K562 (cell line): ENCODE results near the gene RFC2. TPM values are rescaled to one million over a fixed set of nuclear protein-coding genes. Genes with fewer than 3 reads are reported as not detected.

Experiments used
- FOXK2 ChIP-seq, 2 experiments: fragments of 450-650 bp; IDR thresholded peaks in 1 of 2; conservative IDR thresholded peaks in 1 of 2; 2 replicates each; pipeline ENCODE4 v1.6.1; 2016; ENCODE audit warnings: low read depth in 2 of 2, mild to moderate bottlenecking in 1 of 2
- NONO ChIP-seq, 2 experiments: fragments of 200-400 bp in 1 of 2; fragments of 450-650 bp in 1 of 2; formaldehyde crosslinking in 1 of 2; IDR thresholded peaks; 2 replicates each; pipeline ENCODE4 v1.6.1; 2017; ENCODE audit warnings: low read depth in 2 of 2, mild to moderate bottlenecking in 2 of 2, moderate library complexity in 2 of 2, low read length in 1 of 2
- SP1 ChIP-seq: sonication (generic); formaldehyde crosslinking; IDR thresholded peaks from 2 replicates; pipeline ENCODE4 v1.8.1; 2022; ENCODE audit warnings: mild to moderate bottlenecking, missing genetic modification reagents
- SRSF7 ChIP-seq: fragments of 200-400 bp; formaldehyde crosslinking; optimal IDR thresholded peaks from 2 replicates; pipeline ENCODE3; 2017; ENCODE audit warnings: mild to moderate bottlenecking, low read depth, low read length
- ZNF3 ChIP-seq: fragments of 250-450 bp; sonication (Bioruptor Pico); IDR thresholded peaks from 2 replicates; pipeline ENCODE4 v1.5.0; 2021; ENCODE audit warnings: mild to moderate bottlenecking, moderate library complexity
- ZNF75A ChIP-seq: fragments of 450-650 bp; formaldehyde crosslinking; IDR thresholded peaks from 2 replicates; pipeline ENCODE4 v1.4.0; 2020; ENCODE audit warnings: mild to moderate bottlenecking
- ZNF780A ChIP-seq: fragments of 250-450 bp; sonication (Bioruptor Pico); IDR thresholded peaks from 2 replicates; pipeline ENCODE4 v1.5.0; 2021; ENCODE audit warnings: mild to moderate bottlenecking
- ZNF830 ChIP-seq: fragments of 250-450 bp; sonication (Bioruptor Pico); IDR thresholded peaks from 2 replicates; pipeline ENCODE4 v1.5.0; 2021; ENCODE audit warnings: mild to moderate bottlenecking
- polyA plus RNA-seq, 8 experiments: library from polyadenylated mRNA; depleted of rRNA in 4 of 8; stranded (reverse) in 5 of 8; unstranded in 3 of 8; fragments of >200 nt; fragmentation: Nextera tagmentation in 2 of 8; fragmentation: Illumina TruSeq in 1 of 8; extraction: Ambion mirVana in 2 of 8; extraction: Trizol in 1 of 8; gene quantifications; 2 replicates each; pipeline versions ENCODE4 v1.2.1 to v1.2.3, GENCODE V29; 2011 to 2014; ENCODE audit warnings: inconsistent platforms in 1 of 8, missing spikeins in 1 of 8
- total RNA-seq, 7 experiments: library from RNA; depleted of rRNA in 6 of 7; stranded (reverse); fragments of >200 nt in 6 of 7; fragmentation: Illumina TruSeq in 2 of 7; extraction: Trizol in 2 of 7; gene quantifications; 2 replicates each; pipeline versions ENCODE4 v1.2.1 to v1.2.3, GENCODE V29; 2011 to 2021; ENCODE audit warnings: low replicate concordance in 1 of 7
- TF ChIP-seq, protein P1 (sequence below): sonication (generic); formaldehyde crosslinking; IDR thresholded peaks from 2 replicates; pipeline ENCODE4 v1.8.0; 2022; ENCODE audit warnings: mild to moderate bottlenecking, missing genetic modification reagents
- TF ChIP-seq, protein P2 (sequence below): fragments of 450-650 bp; IDR thresholded peaks from 2 replicates; pipeline ENCODE4 v1.7.0; 2016; ENCODE audit warnings: borderline replicate concordance
- TF ChIP-seq, protein P3 (sequence below): fragments of 450-650 bp; IDR thresholded peaks from 2 replicates; pipeline ENCODE4 v1.6.1; 2016; ENCODE audit warnings: missing biosample characterization, missing genetic modification characterization
- TF ChIP-seq, protein P4 (sequence below): fragments of 450-650 bp; IDR thresholded peaks from 2 replicates; pipeline ENCODE4 v1.6.1; 2017; ENCODE audit warnings: antibody characterized with exemption, mild to moderate bottlenecking
- TF ChIP-seq, protein P5 (sequence below): fragments of 450-650 bp; IDR thresholded peaks from 2 replicates; pipeline ENCODE4 v1.6.1; 2017; ENCODE audit warnings: antibody characterized with exemption
- TF ChIP-seq, protein P6 (sequence below), 2 experiments: fragments of 450-650 bp in 1 of 2; sonication (generic) in 1 of 2; formaldehyde crosslinking in 1 of 2; IDR thresholded peaks in 1 of 2; conservative IDR thresholded peaks in 1 of 2; 2 replicates each; pipeline versions ENCODE4 v1.6.1 to v1.8.1; 2016 to 2023; ENCODE audit warnings: mild to moderate bottlenecking in 2 of 2, moderate library complexity in 2 of 2, inconsistent platforms in 1 of 2, missing genetic modification reagents in 1 of 2

The RFC2 gene
- total and polyA plus RNA-seq, 9 of the 15 experiments (the other 6 are each of a cell fraction or from before 2014, with no cell fraction given): 32.5 to 161 (median 102) TPM

DNA sequence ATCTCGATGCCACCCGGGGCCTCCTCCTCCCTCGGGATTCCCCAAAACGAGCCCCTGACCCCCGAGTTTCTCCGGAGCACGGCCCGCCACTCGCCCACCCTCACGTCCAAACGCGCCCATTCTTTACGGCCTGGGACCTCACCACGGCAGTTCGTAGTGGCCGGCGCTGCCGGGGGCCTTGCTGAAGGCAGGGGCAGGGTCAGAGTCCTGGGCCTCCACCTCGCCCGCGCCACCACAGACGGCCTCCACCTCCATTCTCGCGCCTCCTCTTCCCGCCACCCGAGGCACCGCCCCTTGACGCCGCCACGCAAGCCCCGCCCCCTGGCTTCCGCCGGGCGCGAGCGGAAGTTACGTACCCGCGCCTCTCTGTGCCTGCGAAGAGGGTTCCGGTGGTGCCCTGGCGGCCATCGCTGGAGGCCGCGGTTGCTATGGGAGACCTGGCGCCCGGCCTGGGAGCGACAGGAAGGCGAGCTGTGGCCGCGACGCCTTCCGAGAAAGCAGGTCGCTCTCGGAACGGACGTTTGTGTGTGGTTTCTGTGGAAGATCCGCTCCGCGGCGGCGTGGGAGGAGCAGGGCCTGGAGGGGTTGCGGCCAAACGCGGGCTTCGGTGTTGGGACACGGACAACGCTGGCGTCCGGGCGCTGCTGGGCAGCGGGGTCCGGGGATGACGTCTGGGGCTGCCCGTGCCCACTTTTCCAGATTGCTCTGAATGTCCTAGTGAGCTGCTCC lies at the start of gene RFC2 (continued):
- TF ChIP-seq, protein P1, sequence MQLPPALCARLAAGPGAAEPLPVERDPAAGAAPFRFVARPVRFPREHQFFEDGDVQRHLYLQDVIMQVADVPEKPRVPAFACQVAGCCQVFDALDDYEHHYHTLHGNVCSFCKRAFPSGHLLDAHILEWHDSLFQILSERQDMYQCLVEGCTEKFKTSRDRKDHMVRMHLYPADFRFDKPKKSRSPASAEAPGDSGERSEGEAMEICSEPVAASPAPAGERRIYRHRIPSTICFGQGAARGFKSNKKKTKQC: peak; percentile 93; the same call in 1 of the 2 replicates
- TF ChIP-seq, protein P2, sequence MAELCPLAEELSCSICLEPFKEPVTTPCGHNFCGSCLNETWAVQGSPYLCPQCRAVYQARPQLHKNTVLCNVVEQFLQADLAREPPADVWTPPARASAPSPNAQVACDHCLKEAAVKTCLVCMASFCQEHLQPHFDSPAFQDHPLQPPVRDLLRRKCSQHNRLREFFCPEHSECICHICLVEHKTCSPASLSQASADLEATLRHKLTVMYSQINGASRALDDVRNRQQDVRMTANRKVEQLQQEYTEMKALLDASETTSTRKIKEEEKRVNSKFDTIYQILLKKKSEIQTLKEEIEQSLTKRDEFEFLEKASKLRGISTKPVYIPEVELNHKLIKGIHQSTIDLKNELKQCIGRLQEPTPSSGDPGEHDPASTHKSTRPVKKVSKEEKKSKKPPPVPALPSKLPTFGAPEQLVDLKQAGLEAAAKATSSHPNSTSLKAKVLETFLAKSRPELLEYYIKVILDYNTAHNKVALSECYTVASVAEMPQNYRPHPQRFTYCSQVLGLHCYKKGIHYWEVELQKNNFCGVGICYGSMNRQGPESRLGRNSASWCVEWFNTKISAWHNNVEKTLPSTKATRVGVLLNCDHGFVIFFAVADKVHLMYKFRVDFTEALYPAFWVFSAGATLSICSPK: no peak; the same call in 1 of the 2 replicates
- TF ChIP-seq ZNF75A (CRISPR knock-in tag): no peak
- TF ChIP-seq, protein P3, sequence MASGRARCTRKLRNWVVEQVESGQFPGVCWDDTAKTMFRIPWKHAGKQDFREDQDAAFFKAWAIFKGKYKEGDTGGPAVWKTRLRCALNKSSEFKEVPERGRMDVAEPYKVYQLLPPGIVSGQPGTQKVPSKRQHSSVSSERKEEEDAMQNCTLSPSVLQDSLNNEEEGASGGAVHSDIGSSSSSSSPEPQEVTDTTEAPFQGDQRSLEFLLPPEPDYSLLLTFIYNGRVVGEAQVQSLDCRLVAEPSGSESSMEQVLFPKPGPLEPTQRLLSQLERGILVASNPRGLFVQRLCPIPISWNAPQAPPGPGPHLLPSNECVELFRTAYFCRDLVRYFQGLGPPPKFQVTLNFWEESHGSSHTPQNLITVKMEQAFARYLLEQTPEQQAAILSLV: no peak
- TF ChIP-seq, protein P4, sequence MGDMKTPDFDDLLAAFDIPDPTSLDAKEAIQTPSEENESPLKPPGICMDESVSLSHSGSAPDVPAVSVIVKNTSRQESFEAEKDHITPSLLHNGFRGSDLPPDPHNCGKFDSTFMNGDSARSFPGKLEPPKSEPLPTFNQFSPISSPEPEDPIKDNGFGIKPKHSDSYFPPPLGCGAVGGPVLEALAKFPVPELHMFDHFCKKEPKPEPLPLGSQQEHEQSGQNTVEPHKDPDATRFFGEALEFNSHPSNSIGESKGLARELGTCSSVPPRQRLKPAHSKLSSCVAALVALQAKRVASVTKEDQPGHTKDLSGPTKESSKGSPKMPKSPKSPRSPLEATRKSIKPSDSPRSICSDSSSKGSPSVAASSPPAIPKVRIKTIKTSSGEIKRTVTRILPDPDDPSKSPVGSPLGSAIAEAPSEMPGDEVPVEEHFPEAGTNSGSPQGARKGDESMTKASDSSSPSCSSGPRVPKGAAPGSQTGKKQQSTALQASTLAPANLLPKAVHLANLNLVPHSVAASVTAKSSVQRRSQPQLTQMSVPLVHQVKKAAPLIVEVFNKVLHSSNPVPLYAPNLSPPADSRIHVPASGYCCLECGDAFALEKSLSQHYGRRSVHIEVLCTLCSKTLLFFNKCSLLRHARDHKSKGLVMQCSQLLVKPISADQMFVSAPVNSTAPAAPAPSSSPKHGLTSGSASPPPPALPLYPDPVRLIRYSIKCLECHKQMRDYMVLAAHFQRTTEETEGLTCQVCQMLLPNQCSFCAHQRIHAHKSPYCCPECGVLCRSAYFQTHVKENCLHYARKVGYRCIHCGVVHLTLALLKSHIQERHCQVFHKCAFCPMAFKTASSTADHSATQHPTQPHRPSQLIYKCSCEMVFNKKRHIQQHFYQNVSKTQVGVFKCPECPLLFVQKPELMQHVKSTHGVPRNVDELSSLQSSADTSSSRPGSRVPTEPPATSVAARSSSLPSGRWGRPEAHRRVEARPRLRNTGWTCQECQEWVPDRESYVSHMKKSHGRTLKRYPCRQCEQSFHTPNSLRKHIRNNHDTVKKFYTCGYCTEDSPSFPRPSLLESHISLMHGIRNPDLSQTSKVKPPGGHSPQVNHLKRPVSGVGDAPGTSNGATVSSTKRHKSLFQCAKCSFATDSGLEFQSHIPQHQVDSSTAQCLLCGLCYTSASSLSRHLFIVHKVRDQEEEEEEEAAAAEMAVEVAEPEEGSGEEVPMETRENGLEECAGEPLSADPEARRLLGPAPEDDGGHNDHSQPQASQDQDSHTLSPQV: no peak
- peak in 1 of 2 experiments; percentile 44; a peak in 1 of 4 replicates for TF ChIP-seq FOXK2 (conservative IDR thresholded peaks at IDR 0.05 in 1 of 2, IDR thresholded peaks at IDR 0.05 in 1 of 2; ENCODE audit: low read depth in 2 of 2)
- TF ChIP-seq, protein P5, sequence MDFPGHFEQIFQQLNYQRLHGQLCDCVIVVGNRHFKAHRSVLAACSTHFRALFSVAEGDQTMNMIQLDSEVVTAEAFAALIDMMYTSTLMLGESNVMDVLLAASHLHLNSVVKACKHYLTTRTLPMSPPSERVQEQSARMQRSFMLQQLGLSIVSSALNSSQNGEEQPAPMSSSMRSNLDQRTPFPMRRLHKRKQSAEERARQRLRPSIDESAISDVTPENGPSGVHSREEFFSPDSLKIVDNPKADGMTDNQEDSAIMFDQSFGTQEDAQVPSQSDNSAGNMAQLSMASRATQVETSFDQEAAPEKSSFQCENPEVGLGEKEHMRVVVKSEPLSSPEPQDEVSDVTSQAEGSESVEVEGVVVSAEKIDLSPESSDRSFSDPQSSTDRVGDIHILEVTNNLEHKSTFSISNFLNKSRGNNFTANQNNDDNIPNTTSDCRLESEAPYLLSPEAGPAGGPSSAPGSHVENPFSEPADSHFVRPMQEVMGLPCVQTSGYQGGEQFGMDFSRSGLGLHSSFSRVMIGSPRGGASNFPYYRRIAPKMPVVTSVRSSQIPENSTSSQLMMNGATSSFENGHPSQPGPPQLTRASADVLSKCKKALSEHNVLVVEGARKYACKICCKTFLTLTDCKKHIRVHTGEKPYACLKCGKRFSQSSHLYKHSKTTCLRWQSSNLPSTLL: no peak
- no peak for TF ChIP-seq ZNF780A
- TF ChIP-seq ZNF3 (CRISPR knock-in tag): no peak
- TF ChIP-seq, protein P6, sequence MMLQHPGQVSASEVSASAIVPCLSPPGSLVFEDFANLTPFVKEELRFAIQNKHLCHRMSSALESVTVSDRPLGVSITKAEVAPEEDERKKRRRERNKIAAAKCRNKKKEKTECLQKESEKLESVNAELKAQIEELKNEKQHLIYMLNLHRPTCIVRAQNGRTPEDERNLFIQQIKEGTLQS (IDR thresholded peaks at IDR 0.05): no peak
- TF ChIP-seq, protein P6 (CRISPR knock-in tag; conservative IDR thresholded peaks at IDR 0.05): no peak
- TF ChIP-seq SRSF7: no peak
- TF ChIP-seq ZNF830 (CRISPR knock-in tag): peak; percentile 84; the same call in 1 of the 2 replicates
- no peak; a peak in 1 of 4 replicates for TF ChIP-seq NONO (IDR thresholded peaks at IDR 0.05; ENCODE audit: low read depth in 2 of 2, low read length in 1 of 2)
- TF ChIP-seq SP1 (CRISPR knock-in tag): peak; percentile 97
